Keratinocyte (primary cell): ENCODE results near the gene TTC28. TPM values are rescaled to one million over a fixed set of nuclear protein-coding genes. Genes with fewer than 3 reads are reported as not detected.

Experiments used
- DNase-seq: peaks from one replicate; pipeline ENCODE4 v3.0.0-alpha.2; 2011; ENCODE audit warnings: low read depth, missing footprints, low spot score
- FAIRE-seq: peaks from 2 replicates; lab custom pipeline; 2011; peaks lifted over from hg19 to GRCh38; lab: Jason Lieb, UNC
- H2AFZ ChIP-seq: 2 replicates; pipeline ENCODE4 v1.6.0; 2012; ENCODE audit warnings: low read length, control low read depth, inconsistent platforms; ENCODE audit not compliant: control insufficient read depth
- H3K27ac ChIP-seq: 2 replicates; pipeline ENCODE4 v1.5.1; 2011; ENCODE audit warnings: low read length; ENCODE audit not compliant: control insufficient read depth, insufficient read depth
- H3K27me3 ChIP-seq: 3 replicates; pipeline ENCODE4 v1.6.0; 2011; ENCODE audit warnings: low read length; ENCODE audit not compliant: control insufficient read depth, insufficient read depth; ENCODE audit errors: extremely low read depth
- H3K36me3 ChIP-seq, 2 experiments: 2 replicates in 1 of 2; 3 replicates in 1 of 2; pipeline ENCODE4 v1.5.1; 2011; ENCODE audit warnings: low read length in 2 of 2, mild to moderate bottlenecking in 1 of 2; ENCODE audit not compliant: control insufficient read depth in 2 of 2, insufficient read depth in 2 of 2; ENCODE audit errors: extremely low read depth in 1 of 2
- H3K4me1 ChIP-seq: 3 replicates; pipeline ENCODE4 v1.5.1; 2011; ENCODE audit warnings: low read length; ENCODE audit not compliant: control insufficient read depth, insufficient read depth; ENCODE audit errors: extremely low read depth
- H3K4me2 ChIP-seq: 3 replicates; pipeline ENCODE4 v1.6.0; 2011; ENCODE audit warnings: low read depth, low read length; ENCODE audit not compliant: control insufficient read depth, insufficient read depth; ENCODE audit errors: extremely low read depth
- H3K4me3 ChIP-seq, 3 experiments: fragments of 200-600 bp in 1 of 3; sonication (generic) in 1 of 3; 2 replicates in 2 of 3; 3 replicates in 1 of 3; pipeline ENCODE4 v1.5.1; 2011 to 2016; ENCODE audit warnings: low read length in 3 of 3, mild to moderate bottlenecking in 3 of 3, control low read depth in 2 of 3, inconsistent platforms in 1 of 3, low read depth in 1 of 3, mixed read lengths in 1 of 3, mixed run types in 1 of 3, moderate library complexity in 1 of 3; ENCODE audit not compliant: control insufficient read depth in 2 of 3, insufficient read depth in 2 of 3; ENCODE audit errors: extremely low read depth in 1 of 3
- H3K79me2 ChIP-seq: 2 replicates; pipeline ENCODE4 v1.6.0; 2012; ENCODE audit warnings: low read length; ENCODE audit not compliant: control insufficient read depth, insufficient read depth
- H3K9ac ChIP-seq: 3 replicates; pipeline ENCODE4 v1.6.0; 2011; ENCODE audit warnings: low read length; ENCODE audit not compliant: control insufficient read depth, insufficient read depth; ENCODE audit errors: extremely low read depth
- H3K9me1 ChIP-seq: 3 replicates; pipeline ENCODE4 v1.6.0; 2011; ENCODE audit warnings: low read length; ENCODE audit not compliant: control insufficient read depth, insufficient read depth; ENCODE audit errors: extremely low read depth
- H3K9me3 ChIP-seq: 2 replicates; pipeline ENCODE4 v1.5.1; 2012; ENCODE audit warnings: low read depth, low read length; ENCODE audit not compliant: control insufficient read depth
- H4K20me1 ChIP-seq: 3 replicates; pipeline ENCODE4 v1.6.0; 2011; ENCODE audit warnings: low read length; ENCODE audit not compliant: control insufficient read depth, insufficient read depth; ENCODE audit errors: extremely low read depth
- CTCF ChIP-seq, 3 experiments: IDR thresholded peaks in 1 of 3; conservative IDR thresholded peaks in 1 of 3; optimal IDR thresholded peaks in 1 of 3; 2 replicates in 2 of 3; 3 replicates in 1 of 3; pipeline versions ENCODE3 to v1.5.1; 2011; ENCODE audit warnings: low read length in 3 of 3, mild to moderate bottlenecking in 3 of 3, moderate library complexity in 2 of 3, control low read depth in 1 of 3, inconsistent platforms in 1 of 3; ENCODE audit not compliant: insufficient read depth in 2 of 3; ENCODE audit errors: extremely low read depth in 1 of 3
- EZH2 ChIP-seq: IDR thresholded peaks from one replicate; pipeline ENCODE4 v1.6.1; 2012; ENCODE audit warnings: inconsistent platforms, mild to moderate bottlenecking, low read length, moderate library complexity
- dilution Hi-C: fragments of 300-500 bp; cut with MboI; formaldehyde crosslinking; loops from one replicate; pipeline ENCODE4 v1.7.0; 2020; ENCODE audit warnings: low sequenced_read_pairs; ENCODE audit not compliant: extremely low pct_ligation_motif_present
- polyA plus RNA-seq, 5 experiments: library from polyadenylated mRNA; depleted of rRNA in 3 of 5; stranded (reverse) in 3 of 5; stranded (forward) in 1 of 5; unstranded in 1 of 5; fragments of >200 nt; gene quantifications; 1 replicate in 1 of 5; 2 replicates in 3 of 5; 3 replicates in 1 of 5; pipeline versions ENCODE4 v1.2.1 to v1.2.3, GENCODE V29; 2011 to 2012; ENCODE audit warnings: missing spikeins in 2 of 5, low read depth in 1 of 5, low replicate concordance in 1 of 5

The TTC28 gene
- polyA plus RNA-seq, 1 donor (not counting 4 experiments of a cell fraction or from before 2014, with no cell fraction given) = 0.66 TPM

DNA sequence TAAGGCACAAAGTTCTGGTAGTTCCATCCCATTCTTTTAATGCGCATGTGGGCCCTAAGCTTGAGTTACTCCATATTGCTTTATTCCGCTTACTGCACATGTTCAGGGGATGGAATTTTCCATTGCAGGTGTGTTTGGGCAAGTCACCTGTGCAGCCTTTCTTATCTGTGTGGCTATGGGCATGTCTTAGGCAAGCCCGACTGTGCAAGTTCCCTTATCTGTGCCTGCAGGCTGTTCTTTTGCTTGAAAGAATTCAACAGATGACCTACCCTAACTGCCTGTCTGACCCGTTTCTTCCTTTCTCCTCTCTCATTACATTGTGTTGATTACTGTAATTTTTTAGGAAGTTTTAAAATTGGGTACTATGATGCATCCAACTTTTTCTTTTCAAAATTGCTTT, 363.6 kb downstream of the TTC28 start:
- Histone ChIP-seq H3K9me1 (no peaks in the 10 kb centered on the region), H3K27me3 (no peaks in the 10 kb centered on the region), H2AFZ (no peak overlapping the region), H3K4me2 (no peak overlapping the region), H4K20me1 (no peaks in the 10 kb centered on the region), H3K79me2 (no peaks in the 10 kb centered on the region), H3K36me3 (no peaks in the 10 kb centered on the region), H3K9ac (no peak overlapping the region), H3K27ac (no peak overlapping the region), H3K9me3 (peaks cover 3% of the 10 kb centered on the region), H3K4me1 (no peaks in the 10 kb centered on the region), H3K4me3 (no peak overlapping the region)
- DNase-seq (peak; percentile 59), FAIRE-seq (peak; percentile 97)
- dilution Hi-C loops = no loop called here
- TF ChIP-seq EZH2 (no peak), CTCF (optimal IDR thresholded peaks at IDR 0.05 in 1 of 3, IDR thresholded peaks at IDR 0.05 in 1 of 3, conservative IDR thresholded peaks at IDR 0.05 in 1 of 3; ENCODE audit: extremely low read depth in 1 of 3, insufficient read depth in 2 of 3, low read length in 3 of 3) (no peak)

DNA sequence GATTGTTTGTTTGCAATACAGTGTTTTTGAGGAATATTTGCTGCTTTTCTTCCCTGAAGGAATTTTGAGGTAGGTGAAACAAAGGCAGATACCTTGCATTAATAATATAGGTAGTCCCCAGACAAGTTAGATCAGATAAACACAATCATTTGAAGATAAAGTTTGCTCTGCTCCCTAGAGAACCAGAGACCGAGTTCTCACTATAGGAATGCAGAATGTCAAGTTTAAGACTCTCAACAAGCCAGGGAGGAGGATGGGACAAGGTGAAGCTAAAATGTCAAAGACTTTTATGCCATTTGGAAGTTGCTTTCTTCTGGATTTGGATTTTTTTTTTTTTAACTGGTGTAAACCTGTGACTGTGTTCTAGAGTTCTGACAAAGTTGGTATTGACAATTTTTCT, 364.7 kb downstream of the TTC28 start:
- Histone ChIP-seq H3K9me1 (no peaks in the 10 kb centered on the region), H3K36me3 (no peaks in the 10 kb centered on the region), H3K4me2 (no peak overlapping the region), H3K27me3 (no peaks in the 10 kb centered on the region), H2AFZ (no peak overlapping the region), H3K4me3 (no peak overlapping the region), H3K79me2 (no peaks in the 10 kb centered on the region), H3K9ac (no peak overlapping the region), H4K20me1 (no peaks in the 10 kb centered on the region), H3K9me3 (peaks cover 3% of the 10 kb centered on the region), H3K4me1 (no peaks in the 10 kb centered on the region), H3K27ac (no peak overlapping the region)
- FAIRE-seq (no peak), DNase-seq (no peak)
- TF ChIP-seq CTCF (optimal IDR thresholded peaks at IDR 0.05 in 1 of 3, IDR thresholded peaks at IDR 0.05 in 1 of 3, conservative IDR thresholded peaks at IDR 0.05 in 1 of 3; ENCODE audit: extremely low read depth in 1 of 3, insufficient read depth in 2 of 3, low read length in 3 of 3) (no peak), EZH2 (no peak)
- dilution Hi-C loops = no loop called here
